GM23338 (cell line): ENCODE results near the gene RXYLT1. TPM values are rescaled to one million over a fixed set of nuclear protein-coding genes. Genes with fewer than 3 reads are reported as not detected.

ENCODE experiments used
- ATAC-seq: fragments of 200-7000 bp; cut with Tn5 transposase; 3 replicates; pipeline ENCODE4 v1.9.1; 2020
- DNase-seq: peaks from one replicate; pipeline ENCODE4 v3.0.0-alpha.2; 2015; ENCODE audit warnings: low spot score
- H2AFZ ChIP-seq: fragments of 200-600 bp; sonication (generic); 2 replicates; pipeline ENCODE4 v1.8.0; 2016; ENCODE audit warnings: antibody characterized with exemption, mild to moderate bottlenecking, moderate library complexity
- H3F3A ChIP-seq: fragments of 200-600 bp; sonication (generic); replicated peaks from 2 replicates; pipeline ENCODE4 v1.8.0; 2017; ENCODE audit warnings: antibody characterized with exemption, mixed run types, low read depth
- H3K27ac ChIP-seq: fragments of 200-600 bp; sonication (generic); 2 replicates; pipeline ENCODE4 v1.6.1; 2016; ENCODE audit warnings: low read depth
- H3K27me3 ChIP-seq: fragments of 200-600 bp; sonication (generic); 2 replicates; pipeline ENCODE4 v1.8.0; 2016; ENCODE audit warnings: mild to moderate bottlenecking, mixed run types, moderate library complexity; ENCODE audit not compliant: insufficient read depth
- H3K36me3 ChIP-seq: fragments of 200-600 bp; sonication (generic); 2 replicates; pipeline ENCODE4 v1.8.0; 2016; ENCODE audit warnings: mild to moderate bottlenecking; ENCODE audit not compliant: insufficient read depth
- H3K4me1 ChIP-seq: fragments of 200-600 bp; sonication (generic); 2 replicates; pipeline ENCODE4 v1.8.0; 2016; ENCODE audit warnings: mild to moderate bottlenecking, moderate library complexity; ENCODE audit not compliant: insufficient read depth
- H3K4me2 ChIP-seq: fragments of 200-600 bp; sonication (generic); 2 replicates; pipeline ENCODE4 v1.7.1; 2017; ENCODE audit warnings: mixed run types
- H3K4me3 ChIP-seq: fragments of 200-600 bp; sonication (generic); 2 replicates; pipeline ENCODE4 v1.6.1; 2016; ENCODE audit warnings: mixed run types
- H3K79me2 ChIP-seq: fragments of 200-600 bp; sonication (generic); replicated peaks from 2 replicates; pipeline ENCODE4 v1.8.0; 2017; ENCODE audit warnings: mild to moderate bottlenecking; ENCODE audit not compliant: insufficient read depth
- H3K9me2 ChIP-seq: fragments of 200-600 bp; sonication (generic); 2 replicates; pipeline ENCODE4 v1.8.0; 2017; ENCODE audit not compliant: insufficient read depth
- H4K20me1 ChIP-seq: fragments of 200-600 bp; sonication (generic); replicated peaks from 2 replicates; pipeline ENCODE4 v1.8.0; 2017; ENCODE audit warnings: mild to moderate bottlenecking; ENCODE audit not compliant: insufficient read depth
- H3K27ac Mint-ChIP-seq: 2 replicates; pipeline ENCODE4 v1.8.0; 2020; ENCODE audit warnings: inconsistent platforms, mild to moderate bottlenecking, moderate library complexity, mixed read lengths
- H3K27me3 Mint-ChIP-seq: 3 replicates; pipeline ENCODE4 v1.8.0; 2022; ENCODE audit warnings: low read depth, mild to moderate bottlenecking, moderate library complexity, mixed read lengths, inconsistent platforms; ENCODE audit not compliant: insufficient read depth, poor library complexity
- H3K36me3 Mint-ChIP-seq: 3 replicates; pipeline ENCODE4 v1.8.0; 2021; ENCODE audit warnings: low read depth, mild to moderate bottlenecking, inconsistent platforms, moderate library complexity, mixed read lengths
- H3K4me1 Mint-ChIP-seq: 3 replicates; pipeline ENCODE4 v1.8.0; 2020; ENCODE audit warnings: mild to moderate bottlenecking, inconsistent platforms, mixed read lengths
- H3K4me3 Mint-ChIP-seq: 3 replicates; pipeline ENCODE4 v1.8.0; 2021; ENCODE audit warnings: moderate library complexity, mild to moderate bottlenecking, inconsistent platforms, mixed read lengths
- H3K9me3 Mint-ChIP-seq: 3 replicates; pipeline ENCODE4 v1.8.0; 2020; ENCODE audit warnings: moderate library complexity, mild to moderate bottlenecking, inconsistent platforms, mixed read lengths
- EZH2 ChIP-seq: fragments of 200-600 bp; sonication (generic); IDR thresholded peaks from one replicate; pipeline ENCODE4 v1.8.0; 2017; ENCODE audit warnings: antibody characterized with exemption, mild to moderate bottlenecking, low read depth; ENCODE audit not compliant: unreplicated experiment
- EZH2phosphoT487 ChIP-seq: fragments of 200-600 bp; sonication (generic); IDR thresholded peaks from one replicate; pipeline ENCODE4 v1.8.1; 2018; ENCODE audit warnings: antibody characterized with exemption; ENCODE audit not compliant: unreplicated experiment
- JUNB ChIP-seq: IDR thresholded peaks from one replicate; pipeline ENCODE4 v1.6.1; 2016; ENCODE audit warnings: antibody characterized with exemption; ENCODE audit not compliant: unreplicated experiment
- NANOG ChIP-seq: IDR thresholded peaks from 2 replicates; pipeline ENCODE4 v1.6.1; 2016; ENCODE audit warnings: antibody characterized with exemption, borderline replicate concordance
- POLR2AphosphoS5 ChIP-seq: IDR thresholded peaks from 2 replicates; pipeline ENCODE4 v1.6.1; 2016; ENCODE audit warnings: antibody characterized with exemption, low read depth
- STAT1 ChIP-seq: IDR thresholded peaks from one replicate; pipeline ENCODE4 v1.6.1; 2016; ENCODE audit warnings: antibody characterized with exemption; ENCODE audit not compliant: unreplicated experiment
- ZNF114 ChIP-seq: fragments of 250-450 bp; sonication (Bioruptor Pico); IDR thresholded peaks from 2 replicates; pipeline ENCODE4 v1.5.0; 2020; ENCODE audit warnings: mild to moderate bottlenecking, moderate library complexity
- ZNF331 ChIP-seq: fragments of 250-450 bp; sonication (Bioruptor Pico); IDR thresholded peaks from 2 replicates; pipeline ENCODE4 v1.5.0; 2020; ENCODE audit warnings: low read depth, mild to moderate bottlenecking, moderate library complexity
- polyA plus RNA-seq: library from polyadenylated mRNA; unstranded; fragments of >200 nt; fragmentation: Nextera tagmentation; extraction: Ambion mirVana; gene quantifications from 2 replicates; pipeline ENCODE4 v1.2.1, GENCODE V29; 2016
- total RNA-seq: library from RNA; depleted of rRNA; stranded (reverse); fragments of >200 nt; shearing (Covaris generic); gene quantifications from 2 replicates; pipeline ENCODE4 v1.2.3, GENCODE V29; 2014
- TF ChIP-seq, protein P1 (sequence below): IDR thresholded peaks from 2 replicates; pipeline ENCODE4 v1.6.1; 2016; ENCODE audit warnings: antibody characterized with exemption
- TF ChIP-seq, protein P2 (sequence below): IDR thresholded peaks from one replicate; pipeline ENCODE4 v1.6.1; 2018; ENCODE audit warnings: antibody characterized with exemption; ENCODE audit not compliant: unreplicated experiment
- TF ChIP-seq, protein P3 (sequence below): fragments of 250-450 bp; sonication (Bioruptor Pico); IDR thresholded peaks from 2 replicates; pipeline ENCODE4 v1.5.0; 2020; ENCODE audit warnings: mild to moderate bottlenecking, moderate library complexity
- TF ChIP-seq, protein P4 (sequence below), 2 experiments: fragments of 200-600 bp in 1 of 2; sonication (generic) in 1 of 2; conservative IDR thresholded peaks; 2 replicates each; pipeline versions ENCODE4 v1.5.1 to v1.6.1; 2016 to 2017; ENCODE audit warnings: antibody characterized with exemption in 2 of 2, low read depth in 2 of 2, mild to moderate bottlenecking in 2 of 2, moderate library complexity in 1 of 2

The RXYLT1 gene
- total and polyA plus RNA-seq, 2 experiments from 2014 or later = 10.1 to 11.1 TPM

DNA sequence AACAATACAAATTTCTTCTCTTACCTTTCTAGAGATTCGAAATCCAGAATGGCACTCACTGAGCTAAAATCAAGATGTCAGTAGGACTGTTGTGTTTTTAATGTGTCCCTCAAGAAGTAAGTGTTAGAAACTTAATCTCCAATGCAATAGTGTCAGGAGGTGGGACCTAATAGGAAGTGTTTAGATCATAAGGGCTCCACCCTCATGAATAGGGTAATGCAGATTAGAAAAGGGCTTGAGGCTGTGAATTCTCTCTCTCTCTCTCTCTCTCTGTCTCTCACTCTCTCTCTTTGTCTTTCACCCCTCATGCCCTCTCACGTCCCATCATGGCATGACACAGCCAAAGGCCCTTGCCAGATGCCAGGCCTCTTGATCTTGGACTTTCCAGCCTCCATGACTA is 49.2 kb downstream of the RXYLT1 start:
- H3K79me2 ChIP-seq = no peaks in the 10 kb centered on the region
- H4K20me1 ChIP-seq = no peaks in the 10 kb centered on the region
- H3K4me1 ChIP-seq = no peaks in the 10 kb centered on the region
- no peak overlapping the region for H3K4me3 ChIP-seq
- Mint-ChIP-seq H3K36me3 (peaks cover 7% of the 10 kb centered on the region; the same call in 2 of the 3 replicates), H3K27ac (no peak overlapping the region), H3K9me3 (peaks cover 18% of the 10 kb centered on the region), H3K4me1 (no peaks in the 10 kb centered on the region), H3K27me3 (no peaks in the 10 kb centered on the region), H3K4me3 (no peak overlapping the region)
- TF ChIP-seq STAT1 = no peak
- no peak for TF ChIP-seq NANOG
- TF ChIP-seq, protein P1, sequence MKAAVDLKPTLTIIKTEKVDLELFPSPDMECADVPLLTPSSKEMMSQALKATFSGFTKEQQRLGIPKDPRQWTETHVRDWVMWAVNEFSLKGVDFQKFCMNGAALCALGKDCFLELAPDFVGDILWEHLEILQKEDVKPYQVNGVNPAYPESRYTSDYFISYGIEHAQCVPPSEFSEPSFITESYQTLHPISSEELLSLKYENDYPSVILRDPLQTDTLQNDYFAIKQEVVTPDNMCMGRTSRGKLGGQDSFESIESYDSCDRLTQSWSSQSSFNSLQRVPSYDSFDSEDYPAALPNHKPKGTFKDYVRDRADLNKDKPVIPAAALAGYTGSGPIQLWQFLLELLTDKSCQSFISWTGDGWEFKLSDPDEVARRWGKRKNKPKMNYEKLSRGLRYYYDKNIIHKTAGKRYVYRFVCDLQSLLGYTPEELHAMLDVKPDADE = no peak
- TF ChIP-seq, protein P2, sequence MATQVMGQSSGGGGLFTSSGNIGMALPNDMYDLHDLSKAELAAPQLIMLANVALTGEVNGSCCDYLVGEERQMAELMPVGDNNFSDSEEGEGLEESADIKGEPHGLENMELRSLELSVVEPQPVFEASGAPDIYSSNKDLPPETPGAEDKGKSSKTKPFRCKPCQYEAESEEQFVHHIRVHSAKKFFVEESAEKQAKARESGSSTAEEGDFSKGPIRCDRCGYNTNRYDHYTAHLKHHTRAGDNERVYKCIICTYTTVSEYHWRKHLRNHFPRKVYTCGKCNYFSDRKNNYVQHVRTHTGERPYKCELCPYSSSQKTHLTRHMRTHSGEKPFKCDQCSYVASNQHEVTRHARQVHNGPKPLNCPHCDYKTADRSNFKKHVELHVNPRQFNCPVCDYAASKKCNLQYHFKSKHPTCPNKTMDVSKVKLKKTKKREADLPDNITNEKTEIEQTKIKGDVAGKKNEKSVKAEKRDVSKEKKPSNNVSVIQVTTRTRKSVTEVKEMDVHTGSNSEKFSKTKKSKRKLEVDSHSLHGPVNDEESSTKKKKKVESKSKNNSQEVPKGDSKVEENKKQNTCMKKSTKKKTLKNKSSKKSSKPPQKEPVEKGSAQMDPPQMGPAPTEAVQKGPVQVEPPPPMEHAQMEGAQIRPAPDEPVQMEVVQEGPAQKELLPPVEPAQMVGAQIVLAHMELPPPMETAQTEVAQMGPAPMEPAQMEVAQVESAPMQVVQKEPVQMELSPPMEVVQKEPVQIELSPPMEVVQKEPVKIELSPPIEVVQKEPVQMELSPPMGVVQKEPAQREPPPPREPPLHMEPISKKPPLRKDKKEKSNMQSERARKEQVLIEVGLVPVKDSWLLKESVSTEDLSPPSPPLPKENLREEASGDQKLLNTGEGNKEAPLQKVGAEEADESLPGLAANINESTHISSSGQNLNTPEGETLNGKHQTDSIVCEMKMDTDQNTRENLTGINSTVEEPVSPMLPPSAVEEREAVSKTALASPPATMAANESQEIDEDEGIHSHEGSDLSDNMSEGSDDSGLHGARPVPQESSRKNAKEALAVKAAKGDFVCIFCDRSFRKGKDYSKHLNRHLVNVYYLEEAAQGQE = no peak
- TF ChIP-seq EZH2phosphoT487 = no peak
- TF ChIP-seq JUNB = no peak
- no peak for TF ChIP-seq EZH2
- TF ChIP-seq, protein P3, sequence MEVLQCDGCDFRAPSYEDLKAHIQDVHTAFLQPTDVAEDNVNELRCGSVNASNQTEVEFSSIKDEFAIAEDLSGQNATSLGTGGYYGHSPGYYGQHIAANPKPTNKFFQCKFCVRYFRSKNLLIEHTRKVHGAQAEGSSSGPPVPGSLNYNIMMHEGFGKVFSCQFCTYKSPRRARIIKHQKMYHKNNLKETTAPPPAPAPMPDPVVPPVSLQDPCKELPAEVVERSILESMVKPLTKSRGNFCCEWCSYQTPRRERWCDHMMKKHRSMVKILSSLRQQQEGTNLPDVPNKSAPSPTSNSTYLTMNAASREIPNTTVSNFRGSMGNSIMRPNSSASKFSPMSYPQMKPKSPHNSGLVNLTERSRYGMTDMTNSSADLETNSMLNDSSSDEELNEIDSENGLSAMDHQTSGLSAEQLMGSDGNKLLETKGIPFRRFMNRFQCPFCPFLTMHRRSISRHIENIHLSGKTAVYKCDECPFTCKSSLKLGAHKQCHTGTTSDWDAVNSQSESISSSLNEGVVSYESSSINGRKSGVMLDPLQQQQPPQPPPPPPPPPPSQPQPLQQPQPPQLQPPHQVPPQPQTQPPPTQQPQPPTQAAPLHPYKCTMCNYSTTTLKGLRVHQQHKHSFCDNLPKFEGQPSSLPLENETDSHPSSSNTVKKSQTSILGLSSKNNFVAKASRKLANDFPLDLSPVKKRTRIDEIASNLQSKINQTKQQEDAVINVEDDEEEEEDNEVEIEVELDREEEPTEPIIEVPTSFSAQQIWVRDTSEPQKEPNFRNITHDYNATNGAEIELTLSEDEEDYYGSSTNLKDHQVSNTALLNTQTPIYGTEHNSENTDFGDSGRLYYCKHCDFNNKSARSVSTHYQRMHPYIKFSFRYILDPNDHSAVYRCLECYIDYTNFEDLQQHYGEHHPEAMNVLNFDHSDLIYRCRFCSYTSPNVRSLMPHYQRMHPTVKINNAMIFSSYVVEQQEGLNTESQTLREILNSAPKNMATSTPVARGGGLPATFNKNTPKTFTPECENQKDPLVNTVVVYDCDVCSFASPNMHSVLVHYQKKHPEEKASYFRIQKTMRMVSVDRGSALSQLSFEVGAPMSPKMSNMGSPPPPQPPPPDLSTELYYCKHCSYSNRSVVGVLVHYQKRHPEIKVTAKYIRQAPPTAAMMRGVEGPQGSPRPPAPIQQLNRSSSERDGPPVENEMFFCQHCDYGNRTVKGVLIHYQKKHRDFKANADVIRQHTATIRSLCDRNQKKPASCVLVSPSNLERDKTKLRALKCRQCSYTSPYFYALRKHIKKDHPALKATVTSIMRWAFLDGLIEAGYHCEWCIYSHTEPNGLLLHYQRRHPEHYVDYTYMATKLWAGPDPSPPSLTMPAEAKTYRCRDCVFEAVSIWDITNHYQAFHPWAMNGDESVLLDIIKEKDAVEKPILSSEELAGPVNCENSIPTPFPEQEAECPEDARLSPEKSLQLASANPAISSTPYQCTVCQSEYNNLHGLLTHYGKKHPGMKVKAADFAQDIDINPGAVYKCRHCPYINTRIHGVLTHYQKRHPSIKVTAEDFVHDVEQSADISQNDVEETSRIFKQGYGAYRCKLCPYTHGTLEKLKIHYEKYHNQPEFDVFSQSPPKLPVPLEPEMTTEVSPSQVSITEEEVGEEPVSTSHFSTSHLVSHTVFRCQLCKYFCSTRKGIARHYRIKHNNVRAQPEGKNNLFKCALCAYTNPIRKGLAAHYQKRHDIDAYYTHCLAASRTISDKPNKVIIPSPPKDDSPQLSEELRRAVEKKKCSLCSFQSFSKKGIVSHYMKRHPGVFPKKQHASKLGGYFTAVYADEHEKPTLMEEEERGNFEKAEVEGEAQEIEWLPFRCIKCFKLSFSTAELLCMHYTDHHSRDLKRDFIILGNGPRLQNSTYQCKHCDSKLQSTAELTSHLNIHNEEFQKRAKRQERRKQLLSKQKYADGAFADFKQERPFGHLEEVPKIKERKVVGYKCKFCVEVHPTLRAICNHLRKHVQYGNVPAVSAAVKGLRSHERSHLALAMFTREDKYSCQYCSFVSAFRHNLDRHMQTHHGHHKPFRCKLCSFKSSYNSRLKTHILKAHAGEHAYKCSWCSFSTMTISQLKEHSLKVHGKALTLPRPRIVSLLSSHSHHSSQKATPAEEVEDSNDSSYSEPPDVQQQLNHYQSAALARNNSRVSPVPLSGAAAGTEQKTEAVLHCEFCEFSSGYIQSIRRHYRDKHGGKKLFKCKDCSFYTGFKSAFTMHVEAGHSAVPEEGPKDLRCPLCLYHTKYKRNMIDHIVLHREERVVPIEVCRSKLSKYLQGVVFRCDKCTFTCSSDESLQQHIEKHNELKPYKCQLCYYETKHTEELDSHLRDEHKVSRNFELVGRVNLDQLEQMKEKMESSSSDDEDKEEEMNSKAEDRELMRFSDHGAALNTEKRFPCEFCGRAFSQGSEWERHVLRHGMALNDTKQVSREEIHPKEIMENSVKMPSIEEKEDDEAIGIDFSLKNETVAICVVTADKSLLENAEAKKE (CRISPR knock-in tag) = no peak
- TF ChIP-seq, protein P4, sequence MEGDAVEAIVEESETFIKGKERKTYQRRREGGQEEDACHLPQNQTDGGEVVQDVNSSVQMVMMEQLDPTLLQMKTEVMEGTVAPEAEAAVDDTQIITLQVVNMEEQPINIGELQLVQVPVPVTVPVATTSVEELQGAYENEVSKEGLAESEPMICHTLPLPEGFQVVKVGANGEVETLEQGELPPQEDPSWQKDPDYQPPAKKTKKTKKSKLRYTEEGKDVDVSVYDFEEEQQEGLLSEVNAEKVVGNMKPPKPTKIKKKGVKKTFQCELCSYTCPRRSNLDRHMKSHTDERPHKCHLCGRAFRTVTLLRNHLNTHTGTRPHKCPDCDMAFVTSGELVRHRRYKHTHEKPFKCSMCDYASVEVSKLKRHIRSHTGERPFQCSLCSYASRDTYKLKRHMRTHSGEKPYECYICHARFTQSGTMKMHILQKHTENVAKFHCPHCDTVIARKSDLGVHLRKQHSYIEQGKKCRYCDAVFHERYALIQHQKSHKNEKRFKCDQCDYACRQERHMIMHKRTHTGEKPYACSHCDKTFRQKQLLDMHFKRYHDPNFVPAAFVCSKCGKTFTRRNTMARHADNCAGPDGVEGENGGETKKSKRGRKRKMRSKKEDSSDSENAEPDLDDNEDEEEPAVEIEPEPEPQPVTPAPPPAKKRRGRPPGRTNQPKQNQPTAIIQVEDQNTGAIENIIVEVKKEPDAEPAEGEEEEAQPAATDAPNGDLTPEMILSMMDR (conservative IDR thresholded peaks at IDR 0.05; ENCODE audit: low read depth in 2 of 2) = no peak
- TF ChIP-seq ZNF114 (CRISPR knock-in tag) = no peak
- TF ChIP-seq POLR2AphosphoS5 = no peak
- no peak for TF ChIP-seq ZNF331 (CRISPR knock-in tag)
- H3K9me2 ChIP-seq = no peaks in the 10 kb centered on the region; the same call in 1 of the 2 replicates
- H3K4me2 ChIP-seq = no peak overlapping the region
- H3K36me3 ChIP-seq = no peaks in the 10 kb centered on the region
- H2AFZ ChIP-seq = no peak overlapping the region
- H3K27me3 ChIP-seq = no peaks in the 10 kb centered on the region
- DNase-seq (no peak), ATAC-seq (no peak)
- H3F3A ChIP-seq = no peaks in the 10 kb centered on the region
- no peak overlapping the region for H3K27ac ChIP-seq
